ENCODE data around the gene DDX46.
"Not testable (repeated sequence)": the region's sequence is repeated elsewhere in the genome, so short reads cannot be mapped to it uniquely, and the experiment has no call there.

DDX46 gene

DNA sequence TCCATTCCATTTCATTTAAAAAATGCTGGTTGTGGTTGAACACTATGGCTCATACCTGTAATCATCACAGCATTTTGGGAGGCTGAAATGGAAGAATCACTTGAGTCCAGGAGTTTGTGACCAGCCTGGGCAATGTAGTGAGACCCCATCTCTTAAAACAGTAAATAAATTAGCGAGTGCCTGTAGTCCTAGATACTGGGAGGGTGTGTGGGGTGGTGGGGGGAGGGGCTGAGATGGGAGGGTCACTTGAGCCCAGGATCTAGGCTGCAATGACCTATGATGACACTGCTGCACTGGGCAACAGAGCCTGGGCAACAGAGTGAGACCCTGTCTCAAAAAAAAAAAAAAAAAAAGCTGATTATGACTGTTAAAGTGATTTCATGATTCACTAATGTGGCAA lies 29.1 kb downstream of the DDX46 start:
- DNase-seq, result no peak

DNA sequence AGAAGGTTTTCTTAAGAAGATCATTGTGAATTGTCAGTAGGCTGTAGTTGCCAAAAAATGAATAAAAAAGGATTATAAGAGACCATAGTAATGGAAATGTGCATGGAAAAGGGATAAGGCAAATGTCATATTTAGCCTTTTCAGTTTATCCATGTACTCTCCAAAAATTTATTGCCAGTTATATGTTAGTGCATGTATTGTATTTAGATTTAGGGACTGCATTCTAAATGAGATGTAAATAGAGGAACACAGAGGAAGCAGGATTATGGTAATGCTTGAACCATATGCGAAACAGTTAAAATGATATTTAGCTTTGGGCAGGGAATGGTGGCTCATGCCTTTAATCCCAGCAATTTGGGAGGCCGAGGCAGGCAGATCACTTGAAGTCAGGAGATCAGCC lies 33.0 kb downstream of the DDX46 start:
- DNase-seq, result no peak

GRCh38 chr5:134792286-134792685 lies 33.7 kb downstream of the DDX46 start:
- DNase-seq, result no peak

DNA sequence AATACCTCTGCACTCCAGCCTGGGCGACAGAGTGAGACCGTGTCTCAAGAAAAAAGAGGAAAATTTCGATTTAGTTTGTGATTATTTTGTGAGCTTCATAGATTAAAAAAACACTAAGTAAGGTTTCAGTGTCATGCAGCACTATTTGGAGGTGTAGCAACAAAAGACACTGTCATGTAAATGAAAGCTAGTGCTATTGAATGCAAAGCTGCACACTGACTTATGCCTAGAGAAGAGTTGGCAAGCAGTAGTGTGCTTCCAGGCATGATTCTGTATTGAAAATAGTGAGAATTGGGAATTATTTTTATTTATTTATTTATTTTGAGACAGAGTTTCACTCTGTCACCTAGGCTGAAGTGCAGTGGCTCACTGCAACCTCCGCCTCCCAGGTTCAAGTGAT lies 34.5 kb downstream of the DDX46 start:
- DNase-seq, result no peak

DNA sequence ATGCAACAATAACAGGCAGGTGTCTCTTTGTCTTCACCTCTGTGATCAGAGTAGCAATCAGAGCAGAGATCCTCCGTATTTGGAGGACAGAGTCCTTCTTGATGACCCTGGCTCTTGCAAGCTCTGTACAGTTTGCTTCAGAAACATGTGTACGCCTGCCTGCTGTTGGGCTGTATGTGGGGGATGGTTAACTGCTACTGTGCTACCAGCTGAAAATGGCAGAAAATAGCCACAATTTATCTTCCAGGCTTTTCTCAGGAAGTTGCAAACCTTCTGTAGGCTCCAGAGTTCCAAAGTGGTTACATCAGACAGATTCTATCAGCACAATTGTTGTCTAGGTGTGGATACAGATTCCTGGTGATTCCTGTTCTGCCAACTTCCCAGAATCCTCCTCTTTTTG lies 35.5 kb downstream of the DDX46 start:
- peak; percentile 26 for DNase-seq

- no peak for DNase-seq
Measured at GRCh38 chr5:134794819-134795218, 36.2 kb downstream of the DDX46 start.

DNA sequence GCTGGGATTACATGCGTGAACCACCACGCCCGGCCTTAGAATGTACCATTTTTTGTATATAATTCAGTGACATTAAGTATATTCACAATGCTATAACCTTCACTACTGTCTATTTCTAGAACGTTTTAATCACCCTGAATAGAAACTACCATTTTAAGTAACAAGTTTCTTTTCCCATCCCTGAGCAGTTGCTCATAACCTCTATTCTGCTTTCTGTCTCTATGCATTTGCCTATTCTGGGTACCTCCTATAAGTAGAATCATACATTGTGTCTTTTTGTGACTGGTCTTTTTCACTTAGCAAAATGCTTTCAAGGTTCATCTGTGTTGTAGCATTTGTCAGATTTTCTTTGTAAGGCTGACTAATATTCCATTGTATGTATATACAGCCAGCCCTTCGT lies 39.9 kb downstream of the DDX46 start:
- no peak for DNase-seq

DNA sequence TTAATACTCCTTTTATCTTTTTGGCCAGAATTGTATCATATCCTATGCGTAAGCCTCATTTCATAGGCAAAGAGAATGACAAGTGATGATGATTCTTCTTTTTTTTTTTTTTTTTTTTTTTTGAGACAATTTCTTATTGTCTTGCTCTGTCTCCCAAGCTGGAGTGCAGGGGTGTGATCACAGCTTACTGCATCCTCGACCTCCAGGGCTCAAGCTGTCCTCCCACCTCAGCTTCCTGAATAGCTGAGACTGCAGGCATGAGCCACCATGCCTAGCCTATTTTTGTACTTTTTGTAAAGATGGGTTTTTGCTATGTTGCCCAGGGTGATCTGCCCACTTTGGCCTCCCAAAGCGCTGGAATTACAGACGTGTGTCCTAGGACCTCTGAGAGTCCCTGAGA lies 45.2 kb downstream of the DDX46 start:
- no peak for DNase-seq

DNA sequence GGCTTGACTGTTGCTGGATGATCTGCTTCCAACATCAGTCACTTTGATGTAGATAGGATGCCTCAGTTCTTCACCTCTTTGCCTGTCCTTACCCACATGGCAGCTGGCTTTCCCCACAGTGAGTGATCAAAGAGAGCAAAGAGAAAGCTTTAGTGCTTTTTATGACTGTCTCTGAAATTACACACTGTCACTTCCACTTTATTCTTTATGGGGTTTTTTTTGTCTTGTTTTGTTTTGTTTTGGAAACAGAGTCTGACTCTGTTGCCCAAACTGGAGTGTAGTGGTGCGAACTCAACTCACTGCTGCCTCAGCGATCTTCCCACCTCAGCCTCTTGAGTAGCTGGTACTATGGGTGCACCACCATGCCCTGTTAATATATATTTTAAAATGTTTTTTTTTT lies 54.8 kb downstream of the DDX46 start:
- no peak for DNase-seq

- no peak for DNase-seq
Measured at GRCh38 chr5:134813827-134814226, 55.2 kb downstream of the DDX46 start.

DNA sequence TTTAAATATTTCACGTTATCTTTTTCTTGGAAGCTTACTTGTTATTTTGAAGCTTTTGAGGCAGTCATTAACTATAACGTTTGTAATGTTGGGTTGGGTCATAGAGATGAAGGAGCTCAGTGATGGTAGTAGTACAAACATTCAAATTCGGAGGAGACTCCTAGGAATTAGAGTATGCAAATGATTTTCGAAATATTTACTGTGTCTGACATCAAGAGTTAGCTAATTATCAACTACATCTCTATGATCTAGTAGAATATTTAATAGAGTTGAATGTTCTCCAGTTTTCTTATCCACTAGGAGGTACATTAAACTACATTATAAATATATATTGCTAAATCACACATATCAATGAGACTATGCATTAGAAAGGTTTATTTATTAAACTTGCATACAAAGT lies 58.4 kb downstream of the DDX46 start:
- DNase-seq, result no peak

- DNase-seq, result no peak
Measured at GRCh38 chr5:134818776-134819175, 60.2 kb downstream of the DDX46 start.

DNA sequence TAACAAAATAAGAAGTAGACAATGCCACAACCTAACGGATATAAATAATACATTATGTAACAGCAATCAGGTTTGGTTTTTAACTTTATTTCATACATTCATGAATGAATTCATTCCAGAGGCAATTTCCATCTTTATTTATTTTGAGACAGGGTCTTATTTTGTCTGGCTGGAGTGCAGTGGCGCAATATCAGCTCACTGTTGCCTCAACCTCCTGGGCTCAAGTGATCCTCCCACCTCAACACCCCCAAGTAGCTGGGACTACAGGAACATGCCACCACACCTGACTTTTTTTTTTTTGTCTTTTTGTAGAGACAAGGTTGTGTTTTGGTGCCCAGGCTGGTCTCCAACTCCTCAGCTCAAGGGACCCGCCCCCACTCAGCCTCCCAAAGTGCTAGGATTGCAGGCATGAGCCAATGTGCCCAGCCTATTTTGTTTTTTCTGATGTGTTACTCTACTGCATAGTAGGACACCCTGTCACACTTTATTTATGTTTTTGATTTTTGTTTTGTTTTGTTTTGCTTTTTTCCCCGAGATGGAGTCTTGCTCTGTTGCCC lies 60.9 kb downstream of the DDX46 start:
- DNase-seq, result no peak

DNA sequence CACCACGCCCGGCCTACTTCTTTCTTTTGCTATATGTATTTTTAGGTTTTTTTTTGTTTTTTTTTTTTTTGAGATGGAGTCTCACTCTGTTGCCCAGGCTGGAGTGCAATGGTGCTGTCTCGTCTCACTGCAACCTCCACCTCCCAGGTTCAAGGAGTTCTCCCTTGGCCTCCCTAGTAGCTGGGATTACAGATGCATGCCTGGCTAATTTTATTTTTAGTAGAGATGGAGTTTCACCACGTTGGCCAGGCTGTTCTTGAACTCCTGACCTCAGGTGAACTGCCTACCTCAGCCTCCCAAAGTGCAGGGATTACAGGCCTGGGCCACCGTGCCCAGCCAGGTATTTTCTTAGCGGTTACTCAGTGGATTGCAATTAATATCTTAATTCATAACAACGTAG lies 63.3 kb downstream of the DDX46 start:
- DNase-seq, result no peak

DNA sequence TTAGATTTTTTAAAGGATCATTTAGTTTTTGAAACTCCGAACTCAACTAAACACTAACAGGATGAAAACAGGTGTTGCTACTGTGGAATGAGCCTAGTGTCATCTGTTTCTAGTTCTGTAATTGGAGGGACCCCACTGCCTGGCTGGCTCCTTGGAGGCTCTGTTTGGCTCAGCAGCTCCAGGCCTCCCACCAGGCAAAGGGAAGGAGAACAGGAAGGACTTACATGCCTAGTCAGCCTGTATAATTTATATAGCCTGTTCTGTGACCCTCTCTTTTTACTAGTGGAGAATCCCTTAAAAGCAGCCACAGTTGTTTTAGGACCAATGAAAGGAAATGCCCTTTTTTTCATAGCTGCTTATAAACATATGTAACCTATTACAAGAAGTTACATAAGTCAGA lies 66.1 kb downstream of the DDX46 start:
- no peak for DNase-seq

DNA sequence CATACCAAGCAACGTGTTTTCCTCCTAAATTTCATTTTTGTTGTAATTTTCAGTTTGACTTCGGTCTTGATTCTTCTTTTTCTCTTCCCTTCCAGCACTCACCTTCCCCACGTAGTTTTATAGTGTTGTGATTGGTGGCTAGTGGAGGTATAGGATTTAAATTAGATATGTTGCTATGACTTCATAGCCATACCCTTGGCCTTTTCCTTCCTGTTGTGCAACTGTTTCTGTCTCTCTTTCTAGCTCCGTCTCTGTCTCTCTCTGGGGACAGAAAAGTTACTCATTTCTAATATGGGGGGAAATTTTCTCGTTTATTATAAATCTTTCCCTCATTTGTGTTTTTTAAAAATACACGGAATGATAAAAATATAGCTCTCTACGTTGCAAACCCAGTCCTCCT lies 66.6 kb downstream of the DDX46 start:
- DNase-seq, result no peak

GRCh38 chr5:134833340-134834032 lies 74.9 kb downstream of the DDX46 start:
- no peak for DNase-seq

- no peak for DNase-seq
Measured at GRCh38 chr5:134835623-134836022, 77.0 kb downstream of the DDX46 start.

DNA sequence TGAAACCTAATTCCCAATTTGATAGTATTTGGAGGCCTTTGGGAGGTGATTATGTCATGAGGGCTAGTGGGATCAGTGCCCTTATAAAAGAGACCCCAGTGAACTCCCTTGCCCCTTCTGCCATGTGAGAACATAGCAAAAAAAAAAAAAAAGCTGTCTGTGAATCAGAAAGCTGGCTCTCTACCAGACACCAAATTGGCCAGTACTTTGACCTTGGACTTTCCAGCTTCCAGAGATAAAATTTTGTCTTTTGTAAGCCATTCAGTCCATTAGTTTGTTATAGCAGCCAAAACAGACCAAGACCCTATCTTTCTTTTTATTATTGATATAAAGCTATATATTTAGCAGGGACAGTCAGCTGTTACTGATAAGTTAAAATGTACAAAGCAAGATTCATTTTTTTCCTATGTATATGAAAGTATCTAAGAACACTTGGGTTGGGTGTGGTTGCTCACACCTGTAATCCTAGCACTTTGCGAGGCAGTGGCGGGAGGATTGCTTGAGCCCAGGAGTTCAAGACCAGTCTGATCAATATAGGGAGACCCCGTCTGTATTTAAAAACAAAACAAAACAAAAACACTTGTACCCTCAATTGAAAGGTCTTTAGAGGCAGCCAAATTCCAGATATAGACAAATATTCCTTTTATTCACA lies 79.1 kb downstream of the DDX46 start:
- no peak for DNase-seq

GRCh38 chr5:134838361-134838760 lies 79.8 kb downstream of the DDX46 start:
- not testable (repeated sequence) for DNase-seq

GRCh38 chr5:134840811-134841210 lies 82.2 kb downstream of the DDX46 start:
- DNase-seq, result no peak

DNA sequence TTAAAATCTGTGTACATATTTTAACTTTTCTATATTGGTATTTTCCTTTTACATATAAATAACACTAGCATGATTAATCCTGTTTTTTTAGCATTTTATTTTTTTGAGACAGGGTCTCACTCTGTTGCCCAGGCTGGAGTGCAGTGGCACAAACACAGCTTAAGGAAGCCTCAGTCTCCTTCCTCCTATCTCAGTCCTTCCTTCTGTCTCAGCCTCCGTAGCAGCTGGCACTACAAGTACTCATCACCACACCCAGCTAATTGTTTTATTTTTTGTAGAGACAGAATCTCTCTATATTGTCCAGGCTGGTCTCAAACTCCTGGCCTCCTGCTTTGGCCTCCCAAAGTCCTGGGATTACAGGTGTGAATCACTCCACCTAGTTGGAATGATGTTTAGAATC lies 85.7 kb downstream of the DDX46 start:
- DNase-seq, result no peak

- no peak for DNase-seq
Measured at GRCh38 chr5:134845335-134845851, 86.8 kb downstream of the DDX46 start.

DNA sequence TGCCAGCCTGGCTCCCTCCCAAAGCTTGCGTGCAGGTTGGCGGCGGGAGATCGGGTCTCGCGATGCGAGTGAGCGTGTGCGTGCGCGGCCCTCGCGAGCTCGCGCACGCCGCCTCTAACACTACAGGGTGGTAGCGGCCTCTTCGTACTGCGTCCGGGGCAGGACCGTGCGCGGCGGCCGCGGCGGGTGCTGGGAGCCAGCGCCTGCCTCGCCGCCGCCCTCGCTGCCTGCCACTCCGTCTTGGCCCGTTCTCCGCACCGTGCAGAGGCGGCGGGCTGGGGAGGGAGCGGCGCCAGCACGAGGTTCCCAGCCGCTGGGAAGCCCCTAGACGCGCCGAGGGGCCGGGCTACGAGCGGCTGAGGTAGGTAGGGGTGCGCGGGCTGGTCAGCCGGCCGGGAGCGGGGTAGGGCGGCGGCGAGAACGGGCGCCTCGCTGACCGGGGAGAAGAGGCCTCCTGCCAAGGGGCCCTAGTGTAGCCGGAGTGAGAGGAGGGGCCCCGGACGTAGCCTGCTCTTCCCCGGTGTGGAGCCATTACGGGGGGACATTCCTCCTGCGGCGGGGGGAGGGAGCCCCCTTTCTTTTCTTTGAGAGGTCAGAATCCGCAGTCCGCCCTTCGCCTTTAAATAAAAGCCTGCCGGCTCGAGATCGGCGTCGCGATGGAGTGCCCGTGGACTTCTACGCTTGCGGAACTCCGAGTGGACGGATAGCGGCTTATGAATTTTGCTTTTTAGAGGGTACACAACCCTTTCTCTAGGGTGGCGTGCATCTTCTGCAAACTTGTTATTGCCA lies 87.5 kb downstream of the DDX46 start, which contains the start of gene C5orf24:
TSS of gene C5orf24 (plus strand) at position 117 of the 789 bp plus-strand sequence. CDS start 8,933 bp downstream, outside the sequence.
- DNase-seq, result peak; percentile 91

Measured in kidney glomerular epithelial cell (primary cell).